GM18873 (cell line): ENCODE data around the gene TAL2.
"Not testable (repeated sequence)": the region's sequence is repeated elsewhere in the genome, so short reads cannot be mapped to it uniquely, and the experiment has no call there.

ENCODE experiments used
- ATAC-seq: cut with Tn5 transposase; IDR thresholded peaks from one replicate; pipeline ENCODE4 v1.9.1; 2021; ENCODE audit warnings: mild to moderate bottlenecking, moderate library complexity, moderate number of reproducible peaks; ENCODE audit not compliant: unreplicated experiment, low FRiP score

TAL2 gene

DNA sequence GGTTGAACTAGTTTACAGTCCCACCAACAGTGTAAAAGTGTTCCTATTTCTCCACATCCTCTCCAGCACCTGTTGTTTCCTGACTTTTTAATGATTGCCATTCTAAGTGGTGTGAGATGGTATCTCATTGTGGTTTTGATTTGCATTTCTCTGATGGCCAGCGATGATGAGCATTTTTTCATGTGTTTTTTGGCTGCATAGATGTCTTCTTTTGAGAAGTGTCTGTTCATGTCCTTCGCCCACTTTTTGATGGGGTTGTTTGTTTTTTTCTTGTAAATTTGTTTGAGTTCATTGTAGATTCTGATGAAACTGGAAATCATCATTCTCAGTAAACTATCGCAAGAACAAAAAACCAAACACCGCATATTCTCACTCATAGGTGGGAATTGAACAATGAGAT lies 41.4 kb downstream of the TAL2 start:
- not testable (repeated sequence) for ATAC-seq

DNA sequence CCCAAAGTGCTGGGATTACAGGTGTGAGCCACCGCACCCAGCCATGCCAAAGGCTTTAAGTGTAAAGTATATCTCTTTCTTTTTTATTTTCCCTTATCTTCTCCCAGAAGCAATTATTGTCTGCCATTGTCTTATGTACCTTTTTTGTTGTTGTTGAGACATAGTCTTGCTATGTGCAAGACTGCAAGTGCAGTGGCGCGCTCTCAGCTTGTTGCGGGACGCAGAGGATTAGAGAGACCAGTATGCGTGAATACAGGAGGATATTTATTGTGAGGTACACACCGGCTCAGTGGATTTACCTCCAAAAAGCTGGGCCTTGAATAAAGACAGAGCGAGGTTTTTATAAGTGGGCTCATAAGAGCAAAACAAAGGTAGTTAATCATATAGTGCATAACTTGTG lies 43.9 kb downstream of the TAL2 start:
- ATAC-seq = no peak

GRCh38 chr9:105708405-105708804 lies 46.1 kb downstream of the TAL2 start:
- no peak for ATAC-seq

- no peak for ATAC-seq
Observed at GRCh38 chr9:105710638-105711037, 48.4 kb downstream of the TAL2 start.

DNA sequence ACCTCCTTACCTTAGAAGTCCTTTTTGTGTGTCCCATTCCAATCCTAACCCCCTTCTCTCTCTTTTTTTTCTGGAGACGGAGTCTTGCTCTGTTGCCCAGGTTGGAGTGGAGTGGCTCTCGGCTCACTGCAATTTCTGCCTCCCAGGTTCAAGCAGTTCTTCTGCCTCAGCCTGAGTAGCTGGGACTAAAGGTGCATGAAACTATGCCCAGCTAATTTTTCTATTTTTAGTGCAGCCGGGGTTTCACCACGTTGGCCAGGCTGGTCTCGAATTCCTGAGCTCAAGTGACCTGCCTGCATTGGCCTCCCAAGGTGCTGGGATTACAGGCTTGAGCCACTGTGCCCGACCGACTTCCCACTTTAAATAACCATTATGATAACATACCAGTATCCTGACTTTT lies 49.6 kb downstream of the TAL2 start:
- ATAC-seq = no peak

DNA sequence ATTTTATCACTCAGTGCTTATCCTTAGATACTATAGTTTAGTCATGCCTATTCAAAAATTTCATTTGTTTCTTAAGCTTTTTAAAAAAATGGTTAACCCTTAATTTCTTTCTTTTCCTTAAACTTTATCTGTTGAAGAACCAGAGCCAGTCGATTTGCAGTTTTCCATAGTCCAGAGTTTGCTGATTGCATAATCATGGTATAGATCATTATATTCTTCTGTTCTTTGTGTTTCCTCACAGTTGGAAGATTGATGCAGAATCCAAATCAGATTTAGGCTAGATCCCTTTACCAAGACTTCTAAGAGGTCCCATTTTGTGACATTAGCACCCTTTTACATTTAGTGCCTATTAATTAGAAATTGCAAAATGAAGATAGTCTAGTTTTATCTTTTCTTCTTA lies 50.0 kb downstream of the TAL2 start:
- no peak for ATAC-seq
